ENCODE measurements around the gene COPS6.

DNA sequence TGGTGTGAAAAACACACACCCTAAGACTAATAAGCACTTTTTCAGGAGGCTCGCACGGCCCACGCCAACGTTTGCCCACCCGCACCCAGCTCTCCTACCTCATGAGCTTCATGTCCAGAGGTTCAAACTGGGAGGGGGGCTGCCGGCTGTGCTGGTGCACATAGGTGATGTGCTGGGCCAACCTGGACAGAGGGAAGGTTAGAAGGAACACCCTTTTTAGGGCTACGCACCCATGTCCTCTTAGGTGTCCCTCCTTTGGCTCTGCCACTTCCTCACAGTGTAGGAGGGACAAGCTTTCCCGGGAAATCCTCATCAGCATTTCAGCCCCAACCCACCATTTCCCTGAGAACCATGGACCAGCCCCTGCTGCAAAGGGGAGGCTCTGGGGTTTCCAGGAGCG is 6.5 kb downstream of the COPS6 start:
- TF ChIP-seq POLR2A (IDR thresholded peaks at IDR 0.05), result no peak
- TF ChIP-seq, protein P1, sequence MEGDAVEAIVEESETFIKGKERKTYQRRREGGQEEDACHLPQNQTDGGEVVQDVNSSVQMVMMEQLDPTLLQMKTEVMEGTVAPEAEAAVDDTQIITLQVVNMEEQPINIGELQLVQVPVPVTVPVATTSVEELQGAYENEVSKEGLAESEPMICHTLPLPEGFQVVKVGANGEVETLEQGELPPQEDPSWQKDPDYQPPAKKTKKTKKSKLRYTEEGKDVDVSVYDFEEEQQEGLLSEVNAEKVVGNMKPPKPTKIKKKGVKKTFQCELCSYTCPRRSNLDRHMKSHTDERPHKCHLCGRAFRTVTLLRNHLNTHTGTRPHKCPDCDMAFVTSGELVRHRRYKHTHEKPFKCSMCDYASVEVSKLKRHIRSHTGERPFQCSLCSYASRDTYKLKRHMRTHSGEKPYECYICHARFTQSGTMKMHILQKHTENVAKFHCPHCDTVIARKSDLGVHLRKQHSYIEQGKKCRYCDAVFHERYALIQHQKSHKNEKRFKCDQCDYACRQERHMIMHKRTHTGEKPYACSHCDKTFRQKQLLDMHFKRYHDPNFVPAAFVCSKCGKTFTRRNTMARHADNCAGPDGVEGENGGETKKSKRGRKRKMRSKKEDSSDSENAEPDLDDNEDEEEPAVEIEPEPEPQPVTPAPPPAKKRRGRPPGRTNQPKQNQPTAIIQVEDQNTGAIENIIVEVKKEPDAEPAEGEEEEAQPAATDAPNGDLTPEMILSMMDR (IDR thresholded peaks at IDR 0.05), result no peak
